IPS-NIHi11 (cell line): ENCODE data around the gene SIGLEC15.
"Not testable (repeated sequence)": the region's sequence is repeated elsewhere in the genome, so short reads cannot be mapped to it uniquely, and the experiment has no call there.

Experiments
- DNase-seq: peaks from one replicate; pipeline ENCODE4 v3.0.0; 2012; ENCODE audit warnings: mixed read lengths, low spot score

The SIGLEC15 gene

GRCh38 chr18:45825258-45826044, at the start of gene SIGLEC15:
Gene SIGLEC15, plus strand, starts transcription at chr18:45825675. Its CDS starts 54 bp downstream, at chr18:45825729.
- DNase-seq, result no peak

- no peak for DNase-seq
Measured at GRCh38 chr18:45775743-45776142, 49.7 kb upstream of the SIGLEC15 start.

- no peak for DNase-seq
Measured at GRCh38 chr18:45777393-45777792, 48.1 kb upstream of the SIGLEC15 start.

GRCh38 chr18:45780568-45780967, 44.9 kb upstream of the SIGLEC15 start:
- no peak for DNase-seq

- DNase-seq, result no peak
Measured at GRCh38 chr18:45782662-45783061, 42.8 kb upstream of the SIGLEC15 start.

GRCh38 chr18:45783097-45784075, 42.1 kb upstream of the SIGLEC15 start:
- peak; percentile 30 for DNase-seq

GRCh38 chr18:45785134-45785533, 40.3 kb upstream of the SIGLEC15 start:
- no peak for DNase-seq

GRCh38 chr18:45786941-45787340, 38.5 kb upstream of the SIGLEC15 start:
- DNase-seq, result no peak

- DNase-seq, result no peak
Measured at GRCh38 chr18:45787346-45787745, 38.1 kb upstream of the SIGLEC15 start.

GRCh38 chr18:45788861-45789260, 36.6 kb upstream of the SIGLEC15 start:
- no peak for DNase-seq

- DNase-seq, result no peak
Measured at GRCh38 chr18:45792506-45793263, 32.8 kb upstream of the SIGLEC15 start.

- no peak for DNase-seq
Measured at GRCh38 chr18:45793264-45793965, 32.1 kb upstream of the SIGLEC15 start.

- DNase-seq, result no peak
Measured at GRCh38 chr18:45801416-45802004, 24.0 kb upstream of the SIGLEC15 start.

- DNase-seq, result no peak
Measured at GRCh38 chr18:45802814-45803492, 22.5 kb upstream of the SIGLEC15 start.

- DNase-seq, result no peak
Measured at GRCh38 chr18:45805551-45805950, 19.9 kb upstream of the SIGLEC15 start.

- no peak for DNase-seq
Measured at GRCh38 chr18:45806226-45806625, 19.2 kb upstream of the SIGLEC15 start.

GRCh38 chr18:45807144-45807543, 18.3 kb upstream of the SIGLEC15 start:
- DNase-seq, result not testable (repeated sequence)

- DNase-seq, result not testable (repeated sequence)
Measured at GRCh38 chr18:45814733-45815132, 10.7 kb upstream of the SIGLEC15 start.

- DNase-seq, result no peak
Measured at GRCh38 chr18:45817543-45817942, 7.9 kb upstream of the SIGLEC15 start.

- not testable (repeated sequence) for DNase-seq
Measured at GRCh38 chr18:45818765-45819164, 6.7 kb upstream of the SIGLEC15 start.
